Measurements from ENCODE around the gene TBL1XR1.
"Not testable (repeated sequence)": the region's sequence is repeated elsewhere in the genome, so short reads cannot be mapped to it uniquely, and the experiment has no call there.

The TBL1XR1 gene

DNA sequence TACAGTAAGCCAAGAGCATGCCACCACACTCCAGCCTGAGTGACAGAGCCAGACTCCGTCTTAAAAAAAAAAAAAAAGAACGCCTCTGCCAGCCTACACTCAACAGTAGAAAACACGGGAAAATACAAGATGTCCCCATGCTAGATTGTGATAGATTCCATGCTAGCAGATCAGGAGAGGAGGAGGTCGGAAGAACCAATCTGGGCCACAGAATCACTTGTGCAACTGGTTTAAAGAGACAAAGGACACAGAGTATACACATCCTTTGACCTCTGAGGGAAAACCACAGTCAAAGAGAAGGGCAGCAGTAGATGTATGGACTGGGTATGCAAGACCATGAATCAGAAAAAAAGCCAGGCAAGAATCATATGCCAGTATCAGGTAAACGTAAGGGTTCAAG lies 15.9 kb downstream of the TBL1XR1 start:
- DNase-seq, result no peak

DNA sequence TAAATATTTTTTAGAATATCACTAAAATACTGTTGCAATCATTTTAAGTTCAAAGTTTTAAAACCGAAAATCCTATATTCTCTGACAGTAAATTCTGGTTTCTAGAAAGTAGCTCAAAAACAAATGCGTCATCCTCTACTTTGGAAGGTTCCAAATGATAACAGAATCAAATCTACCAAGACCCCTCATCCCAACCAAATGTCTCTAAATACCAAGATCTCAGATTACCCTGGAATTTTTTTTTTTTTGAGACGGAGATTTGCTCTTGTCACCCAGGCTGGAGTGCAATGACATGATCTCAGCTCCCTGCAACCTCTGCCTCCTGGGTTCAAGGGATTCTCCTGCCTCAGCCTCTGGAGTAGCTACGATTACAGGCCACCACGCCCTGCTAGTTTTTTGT lies 16.8 kb downstream of the TBL1XR1 start:
- DNase-seq, result no peak

DNA sequence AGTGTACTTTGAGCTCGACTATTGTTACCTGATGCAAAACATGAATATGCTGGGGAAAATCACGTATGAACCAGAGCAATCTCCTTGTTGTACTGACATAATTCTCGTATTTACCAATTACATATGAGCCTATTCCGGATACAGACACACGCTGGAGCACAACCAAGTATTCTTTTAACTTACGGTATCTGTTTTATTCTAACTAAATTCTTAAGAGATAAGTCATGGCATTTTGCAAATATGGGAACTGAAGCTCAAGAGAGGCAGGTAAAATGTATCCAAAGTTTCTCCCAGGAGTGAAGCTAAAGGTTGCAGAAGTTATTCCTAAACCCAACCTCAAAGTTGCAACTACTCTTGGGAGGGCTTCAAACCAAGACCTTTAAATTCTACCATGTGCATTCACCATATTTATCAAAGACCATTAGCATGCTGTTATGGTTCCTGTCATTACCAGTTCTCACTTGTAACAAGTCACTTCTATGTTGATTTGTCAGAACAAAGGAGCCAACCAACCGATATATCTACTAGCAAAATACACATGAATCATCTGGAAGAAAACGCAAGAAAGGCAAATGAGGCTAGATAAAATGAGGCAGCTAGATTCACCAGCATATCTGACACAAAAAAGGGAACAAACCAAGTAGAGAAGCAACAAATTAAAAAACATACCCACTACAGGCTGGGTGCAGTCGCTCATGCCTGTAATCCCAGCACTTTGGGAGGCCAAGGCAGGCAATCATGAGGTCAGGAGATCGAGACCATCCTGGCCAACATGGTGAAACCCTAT lies 17.8 kb downstream of the TBL1XR1 start:
- DNase-seq, result no peak

DNA sequence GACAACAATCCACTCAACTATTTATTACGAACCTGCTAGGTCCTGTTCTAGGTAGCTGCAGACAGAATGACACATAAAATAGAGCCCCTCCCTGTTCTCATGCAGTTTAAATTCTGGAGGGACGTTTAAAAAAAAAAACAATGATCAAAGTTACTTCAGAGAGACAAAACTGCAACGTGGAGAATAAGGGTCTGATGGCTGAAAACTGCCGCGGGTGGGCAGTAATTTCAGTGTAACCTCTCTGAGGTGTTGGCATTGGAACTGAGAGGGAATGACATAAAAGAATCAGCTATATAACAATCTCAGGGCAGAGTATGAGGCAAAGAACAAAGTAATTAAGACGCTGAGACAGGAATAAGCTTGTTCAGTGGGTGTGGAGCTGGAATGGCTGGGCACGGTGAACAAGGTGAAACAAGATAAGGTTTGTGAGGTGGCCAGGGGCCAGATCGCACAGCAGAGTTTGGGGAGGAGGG lies 19.5 kb downstream of the TBL1XR1 start:
- no peak for DNase-seq

DNA sequence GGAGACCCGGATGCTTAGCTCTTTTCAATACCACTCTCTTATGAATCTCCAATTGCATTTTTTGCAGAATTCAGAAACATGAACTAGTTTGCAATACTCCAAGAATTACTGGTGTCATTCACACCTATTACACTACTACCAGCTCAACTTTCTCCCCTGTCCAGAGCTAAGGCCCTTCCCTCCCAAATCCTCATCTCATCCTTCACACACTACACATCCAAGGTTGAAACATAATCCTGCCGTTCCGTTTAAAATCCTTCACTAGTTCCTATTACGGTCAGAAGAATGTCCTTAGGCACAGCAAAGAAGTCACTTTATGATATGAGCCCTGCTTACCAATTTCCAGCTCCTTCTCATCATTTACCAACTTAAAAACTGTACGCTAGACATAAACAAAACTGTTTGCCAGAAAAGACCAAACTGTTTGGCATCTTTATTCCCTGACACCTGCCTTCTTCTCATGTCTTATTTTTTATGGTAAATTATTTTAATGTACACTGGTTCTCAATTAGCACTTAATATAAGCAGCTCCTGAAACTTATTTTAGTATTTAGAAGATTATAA lies 22.6 kb downstream of the TBL1XR1 start:
- DNase-seq, result no peak

DNA sequence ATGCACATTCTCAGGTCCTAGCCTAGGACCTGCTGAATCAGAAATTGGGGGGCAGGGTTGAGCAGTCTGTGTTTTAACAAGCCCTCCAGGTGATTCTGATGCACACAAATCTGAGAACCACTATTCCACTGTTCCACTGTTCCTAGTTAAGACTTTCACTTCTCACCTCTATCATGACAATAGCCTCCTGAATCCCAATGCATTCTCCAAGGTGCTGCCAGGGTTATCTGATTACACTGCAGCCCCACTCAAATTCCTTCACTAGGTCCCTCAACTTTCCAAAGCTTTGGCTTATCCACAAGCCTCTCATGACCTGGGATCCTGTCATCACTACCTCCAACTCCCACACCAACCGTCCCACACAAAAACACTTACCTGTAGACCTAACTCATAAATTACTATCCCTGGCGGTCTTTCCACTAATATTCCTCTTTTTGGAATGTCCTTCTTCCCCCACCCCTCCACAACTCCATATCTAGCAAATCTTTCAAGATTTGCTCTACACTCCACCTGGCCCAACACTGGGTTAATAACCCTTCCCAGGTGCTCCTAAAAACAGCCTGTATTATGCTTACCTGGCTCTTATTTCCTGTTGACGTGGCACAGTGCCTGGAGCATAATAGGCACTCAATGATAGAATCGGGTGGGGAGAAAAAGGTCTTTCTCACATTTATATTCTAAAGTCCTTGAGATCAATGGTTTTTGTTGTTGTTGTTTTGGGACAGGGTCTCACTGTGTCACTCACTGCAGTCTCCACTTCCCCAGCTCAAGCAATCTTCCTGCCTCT lies 27.2 kb downstream of the TBL1XR1 start:
- DNase-seq, result no peak

DNA sequence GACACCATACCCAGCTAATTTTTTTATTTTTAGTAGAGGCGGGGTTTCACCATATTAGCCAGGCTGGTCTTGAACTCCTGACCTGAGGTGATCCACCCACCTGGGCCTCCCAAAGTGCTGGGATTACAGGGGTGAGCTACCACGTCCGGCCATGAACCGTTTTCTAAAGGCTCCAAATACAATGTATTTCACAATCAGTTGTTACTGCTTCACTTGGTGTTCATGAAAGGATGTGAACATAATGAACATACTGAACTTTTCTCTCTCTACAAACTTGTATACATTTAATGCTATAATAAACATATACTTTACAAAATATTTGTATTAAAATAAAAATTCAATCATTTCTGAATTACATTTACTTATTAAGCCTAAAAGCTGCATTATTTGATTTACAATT lies 28.9 kb downstream of the TBL1XR1 start:
- DNase-seq, result no peak

DNA sequence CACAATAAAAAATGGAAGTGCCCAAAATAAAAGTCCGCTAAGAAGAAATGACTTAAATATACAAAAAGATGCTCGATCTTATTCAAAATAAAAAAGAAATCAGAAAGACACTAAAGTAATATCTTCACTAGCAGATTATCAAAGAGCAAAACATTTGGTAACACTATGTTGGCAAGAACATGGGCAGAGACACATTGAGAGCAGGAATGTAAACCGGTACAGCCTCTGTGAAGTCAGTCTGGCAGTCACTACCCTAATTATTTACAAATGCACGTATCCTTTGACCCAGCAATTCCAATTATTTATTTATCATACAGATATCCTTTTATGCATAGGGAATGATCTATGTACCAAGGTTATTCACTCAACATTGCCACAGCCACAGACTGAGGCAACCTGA lies 34.5 kb downstream of the TBL1XR1 start:
- DNase-seq, result no peak

DNA sequence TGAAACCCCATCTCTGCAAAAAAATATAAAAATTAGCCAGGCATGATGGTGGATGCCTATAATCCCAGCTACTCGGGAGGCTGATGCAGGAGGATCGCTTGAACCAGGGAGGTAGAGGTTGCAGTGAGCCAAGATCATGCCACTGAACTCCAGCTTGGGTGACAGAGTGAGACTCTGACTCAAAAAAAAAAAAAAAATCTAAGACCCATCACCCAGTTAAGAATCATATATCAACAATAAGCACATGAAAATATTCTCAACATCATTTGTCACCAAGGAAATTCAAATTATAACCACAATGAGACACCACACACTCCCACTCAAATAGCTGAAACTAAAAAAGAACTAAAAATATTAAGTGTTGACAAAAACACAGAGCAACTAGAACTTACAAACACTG lies 35.7 kb downstream of the TBL1XR1 start:
- DNase-seq, result not testable (repeated sequence)

DNA sequence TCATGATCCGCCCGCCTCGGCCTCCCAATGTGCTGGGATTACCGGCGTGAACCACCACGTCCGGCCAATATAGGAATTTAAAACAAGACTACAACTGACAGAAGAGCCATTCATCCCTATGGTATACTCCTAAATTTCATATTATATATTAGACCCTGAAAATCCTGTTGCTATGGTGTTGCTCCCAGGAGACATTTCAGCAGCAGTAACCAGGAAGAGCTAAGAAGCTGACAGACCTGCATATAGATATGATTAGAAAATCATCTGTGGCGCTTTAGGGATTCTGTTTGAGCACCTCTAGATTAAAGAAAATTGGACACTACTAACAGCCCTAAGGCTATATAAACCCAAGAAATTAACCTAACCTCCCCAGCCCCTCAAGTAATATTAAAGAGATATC lies 38.8 kb downstream of the TBL1XR1 start:
- DNase-seq, result no peak

DNA sequence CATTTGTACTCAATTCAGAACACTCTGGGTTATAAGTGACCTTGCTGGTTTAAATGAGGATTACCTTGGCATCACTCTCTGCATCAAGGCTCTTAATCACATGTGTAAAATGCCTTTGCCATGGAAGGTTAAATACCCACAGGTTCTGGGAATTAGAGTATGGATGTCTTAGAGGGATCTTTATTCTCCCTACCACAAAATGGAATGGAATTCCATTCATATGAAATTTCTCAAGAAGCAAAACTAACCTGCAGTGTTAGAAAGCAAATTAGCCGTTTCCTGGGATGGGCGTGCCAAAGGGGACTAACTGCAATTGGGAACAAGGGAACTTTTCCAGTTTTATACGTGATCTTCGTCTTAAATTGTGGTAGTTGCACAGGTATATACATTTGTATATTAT lies 39.8 kb downstream of the TBL1XR1 start:
- DNase-seq, result no peak

DNA sequence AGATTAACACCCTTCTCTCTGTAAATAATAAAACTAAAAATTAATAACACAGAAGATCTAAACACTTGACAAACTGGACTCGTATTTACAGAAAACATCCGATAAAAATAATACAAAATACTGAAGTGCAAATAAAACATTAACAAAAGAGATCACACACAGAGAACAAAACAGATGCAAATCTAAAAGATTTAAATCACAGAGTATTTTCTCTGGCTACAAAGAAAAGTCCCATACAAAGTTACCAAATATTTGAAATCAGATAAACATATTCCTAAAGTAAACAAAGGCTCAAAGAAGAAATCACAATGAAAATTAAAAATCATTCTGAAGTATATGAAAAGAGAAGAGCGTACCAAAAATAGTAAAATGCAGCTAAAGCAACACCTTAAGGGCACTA lies 42.5 kb downstream of the TBL1XR1 start:
- DNase-seq, result no peak

DNA sequence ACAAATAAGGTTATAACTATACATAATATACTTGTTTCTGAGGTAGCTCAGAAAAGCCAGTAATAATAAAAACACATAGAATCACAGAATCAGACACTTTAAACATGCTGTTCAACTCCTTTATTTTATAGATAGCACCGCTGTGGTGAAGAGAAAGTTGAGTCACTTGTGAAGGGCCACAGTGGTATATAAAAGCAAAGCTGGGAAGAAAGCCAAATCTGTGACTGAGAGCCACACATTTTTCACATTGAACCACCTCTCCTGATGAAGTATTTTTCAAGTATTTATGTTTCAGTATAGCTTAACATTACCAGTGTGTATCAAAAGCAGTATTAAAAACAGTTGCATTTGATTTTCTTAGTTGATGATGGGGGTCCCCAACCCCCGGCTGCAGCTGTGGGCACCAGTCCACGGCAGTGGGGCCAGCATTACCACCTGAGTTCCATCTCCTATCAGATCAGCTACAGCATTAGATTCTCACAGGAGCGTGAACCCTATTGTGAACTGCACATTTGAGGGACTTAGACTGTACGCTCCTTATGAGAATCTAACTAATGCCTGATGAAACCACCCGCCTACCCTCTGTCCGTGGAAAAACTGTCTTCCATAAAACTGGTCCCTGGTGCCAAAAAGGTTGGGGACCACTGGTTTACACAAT lies 46.2 kb downstream of the TBL1XR1 start:
- no peak for DNase-seq

DNA sequence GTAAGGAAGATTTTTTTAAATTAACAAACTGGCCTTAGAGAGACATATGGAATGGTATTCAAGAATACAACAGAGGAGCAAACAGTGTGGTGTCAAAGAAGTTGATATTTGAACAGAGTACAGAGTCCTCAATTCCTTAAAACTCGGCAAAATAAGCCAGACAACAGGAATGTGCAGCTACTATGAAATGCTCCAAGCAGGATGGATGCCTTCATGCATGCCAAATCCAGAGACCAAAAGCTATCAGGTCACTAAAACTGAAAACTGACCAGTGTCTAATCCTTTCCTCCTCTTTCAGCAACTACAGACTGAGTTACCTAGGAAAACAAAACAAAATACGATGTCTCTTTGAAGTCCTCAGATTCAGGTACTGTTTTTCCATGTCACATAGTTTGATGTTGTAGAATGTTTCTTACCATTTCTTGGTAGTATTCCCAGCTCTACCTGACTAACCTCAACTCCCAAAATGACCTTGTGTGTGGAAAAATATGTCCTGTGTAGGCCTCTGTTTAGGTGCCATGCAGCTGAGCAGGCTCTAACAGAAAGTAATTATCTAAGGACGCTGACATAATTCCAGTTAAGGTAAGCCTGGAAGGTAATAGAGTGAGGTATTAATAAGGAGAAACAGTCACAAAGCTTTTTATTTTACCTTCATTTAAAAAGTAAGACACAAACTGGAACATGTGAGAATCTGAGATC lies 46.9 kb downstream of the TBL1XR1 start:
- no peak for DNase-seq

DNA sequence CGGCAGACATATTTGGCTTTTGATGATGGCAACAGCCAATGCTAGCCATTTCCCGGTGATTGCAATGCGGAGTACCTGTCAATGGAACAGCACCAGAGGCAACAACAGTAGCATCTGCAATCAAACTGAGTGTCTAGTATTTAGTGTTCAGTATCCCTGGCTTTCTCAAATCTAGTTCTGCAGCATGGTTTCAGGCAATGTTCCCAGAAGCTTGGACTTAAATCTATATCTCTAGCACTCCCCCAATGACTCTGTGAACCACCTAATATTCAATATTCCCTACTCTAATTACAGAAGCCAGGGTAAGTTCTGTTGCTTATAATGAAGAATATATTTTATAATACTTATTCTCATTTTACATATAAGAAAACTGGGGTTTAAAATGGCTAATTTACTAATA lies 48.2 kb downstream of the TBL1XR1 start:
- no peak for DNase-seq

DNA sequence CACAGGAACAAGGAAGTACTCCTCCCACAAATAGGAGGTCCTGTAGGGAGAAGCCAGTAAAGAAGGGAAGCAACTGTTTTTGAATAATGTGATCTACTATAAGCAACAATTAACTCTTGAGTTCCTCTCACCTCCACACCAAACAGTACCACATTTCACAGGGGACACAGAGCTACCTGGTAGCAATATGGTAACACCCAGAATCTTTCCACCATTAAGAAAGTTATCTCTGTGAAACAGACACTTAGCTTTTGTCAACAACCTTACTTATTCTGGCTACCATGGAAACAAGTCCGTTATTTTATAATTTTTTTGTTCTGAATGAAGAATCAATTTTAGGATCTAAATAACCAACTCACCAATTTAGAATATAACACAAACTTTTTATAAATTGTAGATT lies 49.5 kb downstream of the TBL1XR1 start:
- no peak for DNase-seq

DNA sequence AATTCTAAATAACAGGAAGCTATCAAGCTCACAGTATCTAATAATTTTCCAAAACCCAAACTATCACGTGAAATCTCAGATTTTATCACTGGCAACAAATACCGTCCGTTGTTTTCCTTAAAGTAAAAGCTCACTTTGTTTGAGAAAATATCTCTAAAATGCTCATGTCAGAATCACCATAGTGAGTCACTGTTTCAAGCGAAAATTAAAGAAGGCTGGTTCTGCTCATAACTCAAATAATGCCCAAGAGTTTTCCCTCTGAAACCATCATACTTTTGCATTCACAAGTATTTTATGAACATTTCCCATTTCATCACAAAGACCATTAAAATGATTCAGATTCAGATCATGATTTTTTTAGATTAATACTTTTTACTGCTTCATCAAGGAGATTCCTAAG lies 50.6 kb downstream of the TBL1XR1 start:
- DNase-seq, result no peak

DNA sequence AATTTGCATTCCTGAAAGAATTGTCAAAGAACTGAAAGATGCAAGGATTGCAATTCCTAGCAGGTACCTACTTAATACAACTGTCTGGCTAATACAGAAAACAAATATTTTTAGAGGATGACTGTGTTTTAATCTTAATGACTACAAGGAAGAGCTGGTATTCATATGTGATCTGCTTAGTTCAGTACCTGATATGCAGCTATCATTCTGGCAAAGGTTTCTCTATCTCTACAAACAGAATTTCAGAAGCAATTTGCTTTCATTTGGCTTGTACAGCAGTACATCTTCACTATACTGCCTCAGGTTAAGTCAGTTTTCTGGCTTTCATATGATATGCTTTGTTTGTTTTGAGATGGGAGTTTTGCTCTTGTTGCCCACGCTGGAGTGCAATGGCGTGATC lies 51.3 kb downstream of the TBL1XR1 start:
- no peak for DNase-seq

DNA sequence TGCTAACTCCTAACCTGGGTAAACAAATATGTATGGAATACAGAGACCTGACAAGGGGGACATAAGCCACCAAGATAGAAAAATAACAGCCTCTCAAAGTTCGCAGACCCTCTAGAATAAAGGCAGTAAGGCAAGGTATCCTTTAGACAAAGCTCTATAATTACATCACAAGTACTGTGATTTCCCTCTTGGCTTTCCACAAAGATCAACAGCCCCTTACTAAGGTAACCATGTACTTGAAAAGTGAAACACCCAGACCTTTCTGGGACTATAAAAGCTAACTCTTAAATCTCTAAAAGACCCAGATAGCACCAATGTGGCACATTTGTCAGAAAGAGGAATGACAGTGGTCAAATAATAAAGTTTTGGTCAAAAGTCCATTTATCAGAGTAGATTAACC lies 51.9 kb downstream of the TBL1XR1 start:
- no peak for DNase-seq

DNA sequence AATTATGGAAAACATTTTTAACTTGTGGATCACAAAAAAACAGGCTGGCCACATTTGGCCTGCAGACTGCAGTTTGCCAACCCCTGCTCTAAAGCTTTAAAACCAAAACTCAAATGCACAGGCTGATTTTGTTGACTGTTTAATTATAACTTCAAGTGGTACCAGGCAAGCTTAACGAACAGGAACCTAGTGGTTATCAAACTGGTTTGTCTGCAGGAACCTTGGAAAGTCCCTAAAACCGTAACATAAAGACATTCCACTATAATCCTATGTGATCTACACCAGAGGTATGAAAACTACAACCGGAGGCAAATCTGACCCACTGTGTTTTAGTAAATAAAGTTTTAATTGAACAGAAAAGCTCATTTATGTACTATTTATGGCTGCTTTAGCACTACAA lies 52.4 kb downstream of the TBL1XR1 start:
- DNase-seq, result no peak

DNA sequence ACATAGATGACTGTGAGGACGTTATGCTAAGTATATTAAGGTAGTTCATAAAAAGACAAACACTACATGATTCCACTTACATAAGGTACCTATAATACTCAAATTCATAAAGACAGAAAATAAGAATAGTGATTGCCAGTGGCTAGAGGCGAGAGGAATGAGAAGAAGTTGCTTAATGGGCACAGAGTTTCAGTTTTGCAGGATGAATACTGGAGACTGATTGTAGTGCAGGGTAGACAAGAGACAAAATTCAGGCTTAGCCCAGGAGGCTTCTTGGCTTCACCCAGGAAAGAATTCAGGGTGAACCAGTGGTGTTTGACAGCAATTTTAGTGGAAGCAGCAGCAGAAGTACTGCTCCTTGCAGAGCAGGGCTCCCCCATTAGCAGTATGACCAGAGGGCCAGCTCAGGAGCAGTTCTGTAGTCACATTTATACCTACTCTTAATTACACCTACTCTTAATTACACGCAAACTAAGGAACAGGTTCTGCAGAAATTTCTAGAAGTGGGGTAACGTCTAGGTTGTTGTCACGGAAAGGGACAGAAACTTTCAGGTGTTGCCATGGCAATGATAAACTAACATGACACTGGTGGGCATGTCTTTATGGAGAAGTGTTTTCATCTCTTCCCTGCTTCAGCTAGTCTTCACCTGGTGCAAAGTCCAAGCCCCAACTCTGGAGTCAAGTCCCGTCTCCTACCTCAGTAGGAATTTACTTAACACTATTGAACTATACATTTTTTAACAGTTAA lies 55.2 kb downstream of the TBL1XR1 start:
- no peak for DNase-seq

DNA sequence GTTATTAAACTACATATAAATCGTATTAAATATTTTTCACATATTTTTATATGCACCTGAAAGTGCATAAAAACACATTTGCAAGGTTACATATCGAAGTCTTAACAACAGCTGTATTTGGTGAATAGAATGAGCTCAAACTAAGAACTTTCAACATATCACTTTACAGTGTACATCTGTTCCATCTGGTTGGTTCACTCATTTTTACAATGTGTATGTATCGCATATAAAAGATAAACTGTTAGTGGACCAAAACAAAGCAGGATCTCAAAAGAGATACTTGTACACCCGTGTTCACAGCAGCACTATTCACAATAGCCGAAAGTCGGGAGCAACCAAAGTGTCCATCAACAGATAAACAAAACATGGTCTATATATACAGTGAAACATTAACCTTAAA lies 55.8 kb downstream of the TBL1XR1 start:
- no peak for DNase-seq

Data from stimulated activated CD4-positive, alpha-beta T cell treated with anti-CD3 and anti-CD28 coated beads, Interleukin-4, amount 100 ng/mL, for 4 hours (primary cell).